ENCODE data around the gene ATF7IP. TPM values are rescaled to one million over a fixed set of nuclear protein-coding genes. Genes with fewer than 3 reads are reported as not detected.

The ATF7IP gene
- polyA plus RNA-seq, 3 donors, result 16.6 to 51.7 (median 19.2) TPM

GRCh38 chr12:14479004-14479403, 113.5 kb downstream of the ATF7IP start:
- intact Hi-C loops (cut with micrococcal nuclease), result no loop called here
- no peak for DNase-seq
- Histone ChIP-seq H3K27me3 (ENCODE audit: control insufficient read depth in 2 of 2, insufficient read depth in 2 of 2, low read length in 2 of 2) (no peaks in the 10 kb centered on the region), H3K9ac (ENCODE audit: insufficient read depth, low read length, poor library complexity, severe bottlenecking) (no peak overlapping the region), H3K4me2 (replicated peaks; ENCODE audit: extremely low read depth, low read length, poor library complexity, severe bottlenecking) (no peak overlapping the region), H4K20me1 (ENCODE audit: insufficient read depth, low read length) (peaks cover 12% of the 10 kb centered on the region), H3K4me1 (ENCODE audit: control insufficient read depth in 1 of 2, insufficient read depth in 2 of 2, low read length in 2 of 2) (no peaks in the 10 kb centered on the region), H3K36me3 (replicated peaks in 1 of 2; ENCODE audit: control insufficient read depth in 1 of 2, insufficient read depth in 2 of 2, low read length in 2 of 2) (peaks cover 83 to 95% of the 10 kb centered on the region in 2 donors), H3K9me3 (replicated peaks in 1 of 2; ENCODE audit: control insufficient read depth in 1 of 2, insufficient read depth in 1 of 2, low read length in 2 of 2) (peaks cover 10 to 20% of the 10 kb centered on the region in 2 donors), H3K27ac (ENCODE audit: low read depth in 1 of 2, low read length in 2 of 2) (no peak overlapping the region), H3K4me3 (replicated peaks in 1 of 3; ENCODE audit: low read depth in 2 of 3, low read length in 3 of 3) (no peak overlapping the region), H3K79me2 (ENCODE audit: insufficient read depth, low read length) (no peaks in the 10 kb centered on the region), H2AFZ (ENCODE audit: insufficient read depth, low read depth, low read length, poor library complexity, severe bottlenecking) (no peak overlapping the region)
- no CpG with 5 or more reads among the region's 1 CpG for WGBS (ENCODE audit: insufficient coverage)
- Mint-ChIP-seq H3K27ac (no peak overlapping the region), H3K36me3 (peaks cover 75 to 82% of the 10 kb centered on the region in 2 donors), H3K27me3 (ENCODE audit: low read depth in 3 of 3) (no peaks in the 10 kb centered on the region), H3K4me1 (no peaks in the 10 kb centered on the region), H3K9me3 (peaks cover 5 to 22% (median 9%) of the 10 kb centered on the region in 7 donors), H3K4me3 (no peak overlapping the region)
- TF ChIP-seq, protein P1, sequence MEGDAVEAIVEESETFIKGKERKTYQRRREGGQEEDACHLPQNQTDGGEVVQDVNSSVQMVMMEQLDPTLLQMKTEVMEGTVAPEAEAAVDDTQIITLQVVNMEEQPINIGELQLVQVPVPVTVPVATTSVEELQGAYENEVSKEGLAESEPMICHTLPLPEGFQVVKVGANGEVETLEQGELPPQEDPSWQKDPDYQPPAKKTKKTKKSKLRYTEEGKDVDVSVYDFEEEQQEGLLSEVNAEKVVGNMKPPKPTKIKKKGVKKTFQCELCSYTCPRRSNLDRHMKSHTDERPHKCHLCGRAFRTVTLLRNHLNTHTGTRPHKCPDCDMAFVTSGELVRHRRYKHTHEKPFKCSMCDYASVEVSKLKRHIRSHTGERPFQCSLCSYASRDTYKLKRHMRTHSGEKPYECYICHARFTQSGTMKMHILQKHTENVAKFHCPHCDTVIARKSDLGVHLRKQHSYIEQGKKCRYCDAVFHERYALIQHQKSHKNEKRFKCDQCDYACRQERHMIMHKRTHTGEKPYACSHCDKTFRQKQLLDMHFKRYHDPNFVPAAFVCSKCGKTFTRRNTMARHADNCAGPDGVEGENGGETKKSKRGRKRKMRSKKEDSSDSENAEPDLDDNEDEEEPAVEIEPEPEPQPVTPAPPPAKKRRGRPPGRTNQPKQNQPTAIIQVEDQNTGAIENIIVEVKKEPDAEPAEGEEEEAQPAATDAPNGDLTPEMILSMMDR (IDR thresholded peaks at IDR 0.05), result no peak

DNA sequence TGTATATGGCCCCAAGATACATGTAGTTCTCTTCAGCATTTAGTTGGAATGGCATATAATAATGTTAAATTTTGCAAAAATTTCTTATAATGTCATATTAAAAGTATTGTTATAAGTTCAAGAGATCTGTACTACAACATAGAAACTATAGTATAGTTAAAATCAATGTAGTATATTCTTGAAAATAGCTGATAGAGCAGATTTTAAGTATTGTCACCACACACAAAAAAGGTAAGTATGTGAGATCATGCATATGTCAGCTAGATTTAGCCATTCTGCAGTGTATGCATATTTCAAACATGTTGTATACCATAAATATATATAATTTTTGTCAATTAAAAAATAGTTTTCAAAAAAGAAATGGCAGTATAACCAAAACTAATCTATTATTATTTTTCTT, 115.7 kb downstream of the ATF7IP start:
- no peak for DNase-seq
- H3K9me3 Mint-ChIP-seq, result peaks cover 0 to 8% (median 0%) of the 10 kb centered on the region in 7 donors
- H3K27me3 Mint-ChIP-seq (ENCODE audit: low read depth in 3 of 3), result no peaks in the 10 kb centered on the region
- Histone ChIP-seq H3K36me3 (replicated peaks in 1 of 2; ENCODE audit: control insufficient read depth in 1 of 2, insufficient read depth in 2 of 2, low read length in 2 of 2) (peaks cover 82 to 97% of the 10 kb centered on the region in 2 donors), H3K4me2 (replicated peaks; ENCODE audit: extremely low read depth, low read length, poor library complexity, severe bottlenecking) (no peak overlapping the region), H3K9ac (ENCODE audit: insufficient read depth, low read length, poor library complexity, severe bottlenecking) (no peak overlapping the region), H3K27me3 (ENCODE audit: control insufficient read depth in 2 of 2, insufficient read depth in 2 of 2, low read length in 2 of 2) (no peaks in the 10 kb centered on the region), H3K9me3 (replicated peaks in 1 of 2; ENCODE audit: control insufficient read depth in 1 of 2, insufficient read depth in 1 of 2, low read length in 2 of 2) (no peaks in the 10 kb centered on the region), H4K20me1 (ENCODE audit: insufficient read depth, low read length) (peaks cover 12% of the 10 kb centered on the region), H3K4me1 (ENCODE audit: control insufficient read depth in 1 of 2, insufficient read depth in 2 of 2, low read length in 2 of 2) (no peaks in the 10 kb centered on the region), H3K4me3 (replicated peaks in 1 of 3; ENCODE audit: low read depth in 2 of 3, low read length in 3 of 3) (no peak overlapping the region), H3K79me2 (ENCODE audit: insufficient read depth, low read length) (no peaks in the 10 kb centered on the region), H2AFZ (ENCODE audit: insufficient read depth, low read depth, low read length, poor library complexity, severe bottlenecking) (no peak overlapping the region), H3K27ac (ENCODE audit: low read depth in 1 of 2, low read length in 2 of 2) (no peak overlapping the region)
- peaks cover 80 to 86% of the 10 kb centered on the region in 2 donors for H3K36me3 Mint-ChIP-seq
- no peak overlapping the region for H3K27ac Mint-ChIP-seq
- no peak overlapping the region for H3K4me3 Mint-ChIP-seq
- TF ChIP-seq, protein P1 (IDR thresholded peaks at IDR 0.05), result no peak
- no peaks in the 10 kb centered on the region for H3K4me1 Mint-ChIP-seq
- intact Hi-C loops (cut with micrococcal nuclease), result no loop called here
